Panc1 (cell line): ENCODE data around the gene FAM204A.

Experiments used
- POLR2AphosphoS5 ChIP-seq: IDR thresholded peaks from 2 replicates; pipeline ENCODE4 v1.6.1; 2012; ENCODE audit warnings: mild to moderate bottlenecking, low read depth, low read length, moderate library complexity
- TF ChIP-seq, protein P1 (sequence below), 2 experiments: IDR thresholded peaks; 2 replicates each; pipeline ENCODE4 v1.6.1; 2011 to 2012; ENCODE audit warnings: low read depth in 2 of 2, control low read depth in 1 of 2, low read length in 1 of 2, mild to moderate bottlenecking in 1 of 2, moderate library complexity in 1 of 2; ENCODE audit not compliant: insufficient read depth in 1 of 2
- TF ChIP-seq, protein P2 (sequence below): fragments of 450-650 bp; IDR thresholded peaks from 2 replicates; pipeline ENCODE4 v1.5.1; 2017; ENCODE audit warnings: mild to moderate bottlenecking

DNA sequence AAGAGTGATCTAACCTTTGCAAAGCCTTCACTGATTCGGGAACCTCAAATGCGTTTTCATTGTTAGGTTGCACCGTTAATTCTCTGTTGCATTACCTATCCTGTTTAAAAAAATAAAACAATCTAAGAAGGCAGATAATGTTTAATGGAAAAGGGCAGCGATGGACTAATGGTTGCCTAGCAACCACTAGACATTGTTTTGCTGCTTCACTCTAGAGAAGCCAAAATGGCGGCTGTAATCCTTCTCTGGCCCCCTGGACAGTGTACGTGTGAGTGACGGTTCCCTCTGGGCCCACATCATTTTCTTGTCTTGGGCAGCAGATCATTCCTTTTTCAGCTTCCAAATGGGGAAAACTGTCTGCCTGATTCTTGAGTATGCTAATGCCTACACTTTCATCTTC lies 43.3 kb downstream of the FAM204A start:
- TF ChIP-seq, protein P1, sequence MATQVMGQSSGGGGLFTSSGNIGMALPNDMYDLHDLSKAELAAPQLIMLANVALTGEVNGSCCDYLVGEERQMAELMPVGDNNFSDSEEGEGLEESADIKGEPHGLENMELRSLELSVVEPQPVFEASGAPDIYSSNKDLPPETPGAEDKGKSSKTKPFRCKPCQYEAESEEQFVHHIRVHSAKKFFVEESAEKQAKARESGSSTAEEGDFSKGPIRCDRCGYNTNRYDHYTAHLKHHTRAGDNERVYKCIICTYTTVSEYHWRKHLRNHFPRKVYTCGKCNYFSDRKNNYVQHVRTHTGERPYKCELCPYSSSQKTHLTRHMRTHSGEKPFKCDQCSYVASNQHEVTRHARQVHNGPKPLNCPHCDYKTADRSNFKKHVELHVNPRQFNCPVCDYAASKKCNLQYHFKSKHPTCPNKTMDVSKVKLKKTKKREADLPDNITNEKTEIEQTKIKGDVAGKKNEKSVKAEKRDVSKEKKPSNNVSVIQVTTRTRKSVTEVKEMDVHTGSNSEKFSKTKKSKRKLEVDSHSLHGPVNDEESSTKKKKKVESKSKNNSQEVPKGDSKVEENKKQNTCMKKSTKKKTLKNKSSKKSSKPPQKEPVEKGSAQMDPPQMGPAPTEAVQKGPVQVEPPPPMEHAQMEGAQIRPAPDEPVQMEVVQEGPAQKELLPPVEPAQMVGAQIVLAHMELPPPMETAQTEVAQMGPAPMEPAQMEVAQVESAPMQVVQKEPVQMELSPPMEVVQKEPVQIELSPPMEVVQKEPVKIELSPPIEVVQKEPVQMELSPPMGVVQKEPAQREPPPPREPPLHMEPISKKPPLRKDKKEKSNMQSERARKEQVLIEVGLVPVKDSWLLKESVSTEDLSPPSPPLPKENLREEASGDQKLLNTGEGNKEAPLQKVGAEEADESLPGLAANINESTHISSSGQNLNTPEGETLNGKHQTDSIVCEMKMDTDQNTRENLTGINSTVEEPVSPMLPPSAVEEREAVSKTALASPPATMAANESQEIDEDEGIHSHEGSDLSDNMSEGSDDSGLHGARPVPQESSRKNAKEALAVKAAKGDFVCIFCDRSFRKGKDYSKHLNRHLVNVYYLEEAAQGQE (IDR thresholded peaks at IDR 0.05; ENCODE audit: insufficient read depth in 1 of 2, low read depth in 2 of 2, low read length in 1 of 2) = no peak
- TF ChIP-seq, protein P2, sequence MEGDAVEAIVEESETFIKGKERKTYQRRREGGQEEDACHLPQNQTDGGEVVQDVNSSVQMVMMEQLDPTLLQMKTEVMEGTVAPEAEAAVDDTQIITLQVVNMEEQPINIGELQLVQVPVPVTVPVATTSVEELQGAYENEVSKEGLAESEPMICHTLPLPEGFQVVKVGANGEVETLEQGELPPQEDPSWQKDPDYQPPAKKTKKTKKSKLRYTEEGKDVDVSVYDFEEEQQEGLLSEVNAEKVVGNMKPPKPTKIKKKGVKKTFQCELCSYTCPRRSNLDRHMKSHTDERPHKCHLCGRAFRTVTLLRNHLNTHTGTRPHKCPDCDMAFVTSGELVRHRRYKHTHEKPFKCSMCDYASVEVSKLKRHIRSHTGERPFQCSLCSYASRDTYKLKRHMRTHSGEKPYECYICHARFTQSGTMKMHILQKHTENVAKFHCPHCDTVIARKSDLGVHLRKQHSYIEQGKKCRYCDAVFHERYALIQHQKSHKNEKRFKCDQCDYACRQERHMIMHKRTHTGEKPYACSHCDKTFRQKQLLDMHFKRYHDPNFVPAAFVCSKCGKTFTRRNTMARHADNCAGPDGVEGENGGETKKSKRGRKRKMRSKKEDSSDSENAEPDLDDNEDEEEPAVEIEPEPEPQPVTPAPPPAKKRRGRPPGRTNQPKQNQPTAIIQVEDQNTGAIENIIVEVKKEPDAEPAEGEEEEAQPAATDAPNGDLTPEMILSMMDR = no peak
- no peak for TF ChIP-seq POLR2AphosphoS5
